Keratinocyte (primary cell): ENCODE measurements around the gene NODAL.

Experiments
- CTCF ChIP-seq, 3 experiments: IDR thresholded peaks in 1 of 3; conservative IDR thresholded peaks in 1 of 3; optimal IDR thresholded peaks in 1 of 3; 2 replicates in 2 of 3; 3 replicates in 1 of 3; pipeline versions ENCODE3 to v1.5.1; 2011; ENCODE audit warnings: low read length in 3 of 3, mild to moderate bottlenecking in 3 of 3, moderate library complexity in 2 of 3, control low read depth in 1 of 3, inconsistent platforms in 1 of 3; ENCODE audit not compliant: insufficient read depth in 2 of 3; ENCODE audit errors: extremely low read depth in 1 of 3
- EZH2 ChIP-seq: IDR thresholded peaks from one replicate; pipeline ENCODE4 v1.6.1; 2012; ENCODE audit warnings: inconsistent platforms, mild to moderate bottlenecking, low read length, moderate library complexity

GRCh38 chr10:70474780-70475179, 33.3 kb upstream of the NODAL start:
- TF ChIP-seq CTCF (optimal IDR thresholded peaks at IDR 0.05 in 1 of 3, IDR thresholded peaks at IDR 0.05 in 1 of 3, conservative IDR thresholded peaks at IDR 0.05 in 1 of 3; ENCODE audit: extremely low read depth in 1 of 3, insufficient read depth in 2 of 3, low read length in 3 of 3) (no peak), EZH2 (no peak)
